ENCODE measurements around the gene PPP2R5C.
"Not testable (repeated sequence)": the region's sequence is repeated elsewhere in the genome, so short reads cannot be mapped to it uniquely, and the experiment has no call there.

The PPP2R5C gene

GRCh38 chr14:101761032-101761880, at the start of gene PPP2R5C:
TSS of gene PPP2R5C (plus strand) at chr14:101761709. CDS start at chr14:101761894, 185 bp downstream.
- DNase-seq, result peak; percentile 87 to 88

- DNase-seq, result not testable (repeated sequence)
Observed at GRCh38 chr14:101711857-101712233, 49.7 kb upstream of the PPP2R5C start.

- not testable (repeated sequence) for DNase-seq
Observed at GRCh38 chr14:101712341-101712740, 49.2 kb upstream of the PPP2R5C start.

- not testable (repeated sequence) for DNase-seq
Observed at GRCh38 chr14:101713091-101713490, 48.4 kb upstream of the PPP2R5C start.

GRCh38 chr14:101713621-101714349, 47.7 kb upstream of the PPP2R5C start:
- peak in 1 of 2 donors; percentile 13 for DNase-seq

- no peak for DNase-seq
Observed at GRCh38 chr14:101714394-101714793, 47.1 kb upstream of the PPP2R5C start.

- DNase-seq, result no peak
Observed at GRCh38 chr14:101715210-101716076, 46.1 kb upstream of the PPP2R5C start.

GRCh38 chr14:101716077-101716950, 45.2 kb upstream of the PPP2R5C start:
- DNase-seq, result no peak

GRCh38 chr14:101716956-101717662, 44.4 kb upstream of the PPP2R5C start:
- DNase-seq, result no peak

- no peak for DNase-seq
Observed at GRCh38 chr14:101717663-101718490, 43.6 kb upstream of the PPP2R5C start.

- DNase-seq, result no peak
Observed at GRCh38 chr14:101719045-101719645, 42.4 kb upstream of the PPP2R5C start.

- DNase-seq, result no peak
Observed at GRCh38 chr14:101719708-101720107, 41.8 kb upstream of the PPP2R5C start.

- DNase-seq, result no peak
Observed at GRCh38 chr14:101721111-101721510, 40.4 kb upstream of the PPP2R5C start.

GRCh38 chr14:101721951-101722661, 39.4 kb upstream of the PPP2R5C start:
- peak; percentile 61 to 68 for DNase-seq

GRCh38 chr14:101723061-101723595, 38.4 kb upstream of the PPP2R5C start:
- no peak for DNase-seq

- DNase-seq, result not testable (repeated sequence)
Observed at GRCh38 chr14:101725652-101726051, 35.9 kb upstream of the PPP2R5C start.

- no peak for DNase-seq
Observed at GRCh38 chr14:101726295-101726953, 35.1 kb upstream of the PPP2R5C start.

- no peak for DNase-seq
Observed at GRCh38 chr14:101726954-101727302, 34.6 kb upstream of the PPP2R5C start.
